K562 treated with DMSO at 1 percent for 48 hours (cell line): ENCODE measurements around the gene OR2M5. TPM values are rescaled to one million over a fixed set of nuclear protein-coding genes. Genes with fewer than 3 reads are reported as not detected.

Source experiments
- total RNA-seq: library from RNA; unstranded; fragments of 300-600 nt; gene quantifications from 2 replicates; pipeline ENCODE4 v1.2.3, GENCODE V29; 2022; ENCODE audit warnings: low replicate concordance; ENCODE audit errors: extremely low read depth

Gene OR2M5, protein sequence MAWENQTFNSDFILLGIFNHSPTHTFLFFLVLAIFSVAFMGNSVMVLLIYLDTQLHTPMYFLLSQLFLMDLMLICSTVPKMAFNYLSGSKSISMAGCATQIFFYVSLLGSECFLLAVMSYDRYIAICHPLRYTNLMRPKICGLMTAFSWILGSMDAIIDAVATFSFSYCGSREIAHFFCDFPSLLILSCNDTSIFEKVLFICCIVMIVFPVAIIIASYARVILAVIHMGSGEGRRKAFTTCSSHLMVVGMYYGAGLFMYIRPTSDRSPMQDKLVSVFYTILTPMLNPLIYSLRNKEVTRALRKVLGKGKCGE
- not detected in 2 replicates for total RNA-seq

DNA sequence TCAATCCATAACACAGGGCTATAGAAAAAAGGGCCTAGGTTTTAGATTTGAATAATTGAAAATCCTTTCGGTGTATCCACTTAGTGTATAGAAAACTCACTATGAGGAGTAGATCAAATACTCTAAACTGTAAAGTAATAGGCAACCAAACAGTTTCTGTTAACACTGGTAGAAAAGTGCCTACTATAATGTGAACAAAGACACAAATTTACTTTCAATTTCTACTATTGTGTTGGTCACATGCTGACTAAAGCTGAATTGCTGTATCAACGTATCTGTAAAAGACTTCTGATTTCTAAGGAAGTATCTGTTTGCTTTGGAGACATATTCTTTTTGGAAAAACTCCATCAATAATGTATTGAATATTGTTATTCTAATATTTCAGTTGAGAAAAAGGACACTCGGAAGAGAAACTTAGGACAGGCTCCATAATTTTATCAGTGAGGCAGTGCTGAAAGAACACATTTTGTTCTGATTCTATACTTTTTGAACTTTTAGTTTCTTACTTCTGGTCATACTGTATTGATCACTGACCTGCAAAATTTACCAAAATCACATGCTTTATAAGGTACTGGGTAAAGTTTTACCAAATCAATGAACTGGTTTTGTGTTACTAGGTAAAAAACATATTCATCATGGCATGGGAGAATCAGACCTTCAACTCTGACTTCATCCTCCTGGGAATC is at the start of gene OR2M5:
Gene OR2M5, plus strand, starts transcription at position 636 of the 686 bp plus-strand sequence. Its CDS starts 0 bp downstream, at position 636.

DNA sequence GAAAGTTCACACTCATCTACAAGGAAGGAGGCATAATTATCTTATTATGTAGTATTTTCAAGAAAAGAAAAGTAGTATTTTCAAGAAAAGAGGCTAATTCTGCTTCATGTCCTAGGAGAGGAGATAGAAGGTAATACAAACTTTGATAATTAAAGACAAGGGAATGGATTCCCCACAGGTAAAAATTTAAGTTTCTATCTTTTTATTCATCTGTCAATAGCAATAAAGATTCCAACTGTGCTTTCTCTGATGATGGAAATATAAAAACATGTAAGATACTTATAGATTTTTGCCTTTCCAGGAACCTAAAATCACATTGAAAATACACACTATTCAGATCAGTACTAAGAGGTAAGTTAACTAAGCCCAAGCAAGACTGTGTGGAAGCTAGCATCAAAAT is 29.6 kb downstream of the OR2M5 start, which contains the start of gene OR2M2:
Gene OR2M2, plus strand, starts transcription at position 301 of the 400 bp plus-strand sequence. CDS start 5,165 bp downstream, outside the sequence.

Other genes starting within 250 kb of the OR2M5 start
- not detected in 2 replicates for gene OR2W3, start 249.6 kb upstream of the OR2M5 start, total RNA-seq
- gene OR2T8, start 224.9 kb upstream of the OR2M5 start, total RNA-seq: not detected in 2 replicates
- gene OR2AJ1, start 220.3 kb upstream of the OR2M5 start, total RNA-seq: not detected in 2 replicates
- gene OR2L8, start 196.3 kb upstream of the OR2M5 start, total RNA-seq: not detected in 2 replicates
- gene OR2AK2, start 179.9 kb upstream of the OR2M5 start, total RNA-seq: not detected in 2 replicates
- not detected in 2 replicates for gene OR2L5, start 131.5 kb upstream of the OR2M5 start, total RNA-seq
- gene OR2L2, start 115.1 kb upstream of the OR2M5 start, total RNA-seq: not detected in 2 replicates
- not detected in 2 replicates for gene OR2L3, start 98.3 kb upstream of the OR2M5 start, total RNA-seq
- gene OR2L13, start 50.0 kb upstream of the OR2M5 start, total RNA-seq: not detected in 2 replicates
- gene OR2M2, start 29.7 kb downstream of the OR2M5 start, total RNA-seq: not detected in 2 replicates
- not detected in 2 replicates for gene OR2M3, start 52.1 kb downstream of the OR2M5 start, total RNA-seq
- not detected in 2 replicates for gene OR2M4, start 86.3 kb downstream of the OR2M5 start, total RNA-seq
- gene OR2T33, start 132.8 kb downstream of the OR2M5 start, total RNA-seq: not detected in 2 replicates
- gene OR2T12, start 158.3 kb downstream of the OR2M5 start, total RNA-seq: not detected in 2 replicates
- not detected in 2 replicates for gene OR2M7, start 179.4 kb downstream of the OR2M5 start, total RNA-seq
- not detected in 2 replicates for gene OR14C36, start 203.6 kb downstream of the OR2M5 start, total RNA-seq
- not detected in 2 replicates for gene OR2T4, start 216.5 kb downstream of the OR2M5 start, total RNA-seq
- gene OR2T6, start 230.6 kb downstream of the OR2M5 start, total RNA-seq: not detected in 2 replicates